ENCODE data around the gene CFAP161. TPM values are rescaled to one million over a fixed set of nuclear protein-coding genes. Genes with fewer than 3 reads are reported as not detected.

The CFAP161 gene
- polyA plus RNA-seq, 3 donors: not detected

DNA sequence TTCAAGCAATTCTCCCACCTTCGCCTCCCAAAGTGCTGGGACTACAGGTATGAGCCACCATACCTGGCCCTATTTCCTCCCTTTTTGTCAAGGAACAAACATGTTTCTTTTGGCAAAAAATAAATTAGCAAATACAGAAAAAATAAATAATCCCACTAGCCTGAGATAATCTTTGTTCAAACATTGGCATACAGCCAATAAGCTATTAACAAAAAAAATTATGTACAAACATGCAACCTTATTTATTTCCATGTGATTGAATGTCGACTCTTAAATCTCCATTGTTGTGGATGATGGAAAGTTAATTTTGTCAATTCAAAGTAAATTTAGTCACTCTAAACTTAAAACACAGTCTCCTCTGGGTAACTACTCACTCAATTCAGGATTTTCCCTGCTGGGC, 44.3 kb downstream of the CFAP161 start:
- Mint-ChIP-seq H3K4me3 (no peak overlapping the region), H3K4me1 (peaks cover 8% of the 10 kb centered on the region), H3K9me3 (no peaks in the 10 kb centered on the region), H3K27me3 (ENCODE audit: low read depth in 3 of 3) (peaks cover 11 to 25% (median 17%) of the 10 kb centered on the region in 3 donors), H3K36me3 (no peaks in the 10 kb centered on the region), H3K27ac (no peak overlapping the region)
- H3K9me3 ChIP-seq (replicated peaks in 1 of 2; ENCODE audit: control insufficient read depth in 1 of 2, insufficient read depth in 1 of 2, low read length in 2 of 2): no peaks in the 10 kb centered on the region
- no peak overlapping the region for H3K9ac ChIP-seq (ENCODE audit: insufficient read depth, low read length, poor library complexity, severe bottlenecking)
- no peak overlapping the region for H3K27ac ChIP-seq (ENCODE audit: low read depth in 1 of 2, low read length in 2 of 2)
- WGBS (ENCODE audit: insufficient coverage): 78% methylated on average over 1 of the region's 2 CpGs
- DNase-seq: no peak
- intact Hi-C loops (cut with micrococcal nuclease): no loop called here
- TF ChIP-seq, protein P1, sequence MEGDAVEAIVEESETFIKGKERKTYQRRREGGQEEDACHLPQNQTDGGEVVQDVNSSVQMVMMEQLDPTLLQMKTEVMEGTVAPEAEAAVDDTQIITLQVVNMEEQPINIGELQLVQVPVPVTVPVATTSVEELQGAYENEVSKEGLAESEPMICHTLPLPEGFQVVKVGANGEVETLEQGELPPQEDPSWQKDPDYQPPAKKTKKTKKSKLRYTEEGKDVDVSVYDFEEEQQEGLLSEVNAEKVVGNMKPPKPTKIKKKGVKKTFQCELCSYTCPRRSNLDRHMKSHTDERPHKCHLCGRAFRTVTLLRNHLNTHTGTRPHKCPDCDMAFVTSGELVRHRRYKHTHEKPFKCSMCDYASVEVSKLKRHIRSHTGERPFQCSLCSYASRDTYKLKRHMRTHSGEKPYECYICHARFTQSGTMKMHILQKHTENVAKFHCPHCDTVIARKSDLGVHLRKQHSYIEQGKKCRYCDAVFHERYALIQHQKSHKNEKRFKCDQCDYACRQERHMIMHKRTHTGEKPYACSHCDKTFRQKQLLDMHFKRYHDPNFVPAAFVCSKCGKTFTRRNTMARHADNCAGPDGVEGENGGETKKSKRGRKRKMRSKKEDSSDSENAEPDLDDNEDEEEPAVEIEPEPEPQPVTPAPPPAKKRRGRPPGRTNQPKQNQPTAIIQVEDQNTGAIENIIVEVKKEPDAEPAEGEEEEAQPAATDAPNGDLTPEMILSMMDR (IDR thresholded peaks at IDR 0.05): no peak
- no peaks in the 10 kb centered on the region for H3K36me3 ChIP-seq (replicated peaks in 1 of 2; ENCODE audit: control insufficient read depth in 1 of 2, insufficient read depth in 2 of 2, low read length in 2 of 2)
- peaks cover 2 to 17% of the 10 kb centered on the region in 2 donors for H3K27me3 ChIP-seq (ENCODE audit: control insufficient read depth in 2 of 2, insufficient read depth in 2 of 2, low read length in 2 of 2)
- no peak overlapping the region for H2AFZ ChIP-seq (ENCODE audit: insufficient read depth, low read depth, low read length, poor library complexity, severe bottlenecking)
- H3K4me3 ChIP-seq (replicated peaks in 1 of 3; ENCODE audit: low read depth in 2 of 3, low read length in 3 of 3): no peak overlapping the region
- H3K4me1 ChIP-seq (ENCODE audit: control insufficient read depth in 1 of 2, insufficient read depth in 2 of 2, low read length in 2 of 2): peaks cover 8 to 9% of the 10 kb centered on the region in 2 donors
- H3K79me2 ChIP-seq (ENCODE audit: insufficient read depth, low read length): no peaks in the 10 kb centered on the region
- H3K4me2 ChIP-seq (replicated peaks; ENCODE audit: extremely low read depth, low read length, poor library complexity, severe bottlenecking): no peak overlapping the region
- H4K20me1 ChIP-seq (ENCODE audit: insufficient read depth, low read length): no peaks in the 10 kb centered on the region

- Mint-ChIP-seq H3K9me3 (no peaks in the 10 kb centered on the region), H3K27ac (no peak overlapping the region), H3K27me3 (ENCODE audit: low read depth in 3 of 3) (peaks cover 15 to 26% (median 17%) of the 10 kb centered on the region in 3 donors), H3K4me1 (peaks cover 18% of the 10 kb centered on the region), H3K36me3 (no peaks in the 10 kb centered on the region), H3K4me3 (no peak overlapping the region)
- Histone ChIP-seq H3K27ac (ENCODE audit: low read depth in 1 of 2, low read length in 2 of 2) (no peak overlapping the region), H3K27me3 (ENCODE audit: control insufficient read depth in 2 of 2, insufficient read depth in 2 of 2, low read length in 2 of 2) (peaks cover 2 to 17% of the 10 kb centered on the region in 2 donors), H2AFZ (ENCODE audit: insufficient read depth, low read depth, low read length, poor library complexity, severe bottlenecking) (no peak overlapping the region), H4K20me1 (ENCODE audit: insufficient read depth, low read length) (no peaks in the 10 kb centered on the region), H3K79me2 (ENCODE audit: insufficient read depth, low read length) (no peaks in the 10 kb centered on the region), H3K36me3 (replicated peaks in 1 of 2; ENCODE audit: control insufficient read depth in 1 of 2, insufficient read depth in 2 of 2, low read length in 2 of 2) (no peaks in the 10 kb centered on the region), H3K9ac (ENCODE audit: insufficient read depth, low read length, poor library complexity, severe bottlenecking) (no peak overlapping the region), H3K4me3 (replicated peaks in 1 of 3; ENCODE audit: low read depth in 2 of 3, low read length in 3 of 3) (no peak overlapping the region), H3K4me1 (ENCODE audit: control insufficient read depth in 1 of 2, insufficient read depth in 2 of 2, low read length in 2 of 2) (peaks cover 15 to 19% of the 10 kb centered on the region in 2 donors), H3K9me3 (replicated peaks in 1 of 2; ENCODE audit: control insufficient read depth in 1 of 2, insufficient read depth in 1 of 2, low read length in 2 of 2) (no peaks in the 10 kb centered on the region), H3K4me2 (replicated peaks; ENCODE audit: extremely low read depth, low read length, poor library complexity, severe bottlenecking) (no peak overlapping the region)
- intact Hi-C loops (cut with micrococcal nuclease): loop anchor here in 1 of 2 donors (5.0 kb wide), 1 partner anchor 41 kb away; no protein-coding TSS in a partner anchor
- 84% methylated on average over 3 of the region's 3 CpGs for WGBS (ENCODE audit: insufficient coverage)
- DNase-seq: no peak
- TF ChIP-seq, protein P1 (IDR thresholded peaks at IDR 0.05): no peak
Observed at GRCh38 chr15:81181220-81181619, 47.1 kb downstream of the CFAP161 start.
